ENCODE results near the gene PPP4R2. TPM values are rescaled to one million over a fixed set of nuclear protein-coding genes. Genes with fewer than 3 reads are reported as not detected.

PPP4R2 gene
- total and polyA plus RNA-seq, 12 donors, result 9.8 to 75.4 (median 47.9) TPM

DNA sequence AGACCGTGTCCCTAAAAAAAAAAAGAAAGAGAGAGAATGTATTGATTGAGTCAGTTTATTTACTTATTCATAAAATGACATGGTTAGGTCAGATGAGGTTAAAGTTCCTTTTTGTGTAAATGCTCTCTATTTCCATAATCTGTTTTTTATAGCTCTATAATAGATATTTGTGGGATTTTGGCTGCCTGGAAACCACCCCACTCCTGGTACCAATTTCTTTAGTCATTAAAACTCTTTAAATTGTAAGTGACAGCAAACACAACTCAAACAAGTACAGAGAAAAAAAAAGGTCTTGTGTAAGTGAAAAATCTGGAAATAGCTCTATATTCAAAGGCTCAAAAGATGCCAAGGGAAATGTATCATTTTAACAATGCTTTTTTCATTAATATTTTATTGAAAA lies 11.0 kb upstream of the PPP4R2 start:
- no peak for ATAC-seq
- H3K27me3 ChIP-seq, result no peaks in the 10 kb centered on the region
- no peak for DNase-seq
- no peak for TF ChIP-seq CTCF (IDR thresholded peaks at IDR 0.05)
- no peaks in the 10 kb centered on the region for H3K36me3 ChIP-seq
- H3K4me3 ChIP-seq, result no peak overlapping the region
- no peaks in the 10 kb centered on the region for H3K4me1 ChIP-seq
- peaks cover 0 to 17% (median 4%) of the 10 kb centered on the region in 11 donors for H3K9me3 ChIP-seq
- intact Hi-C loops (cut with DNase I), result no loop called here
- no peak overlapping the region for H3K27ac ChIP-seq
- WGBS, 2 donors, result 97 to 100% methylated on average over 1 of the region's 1 CpG

DNA sequence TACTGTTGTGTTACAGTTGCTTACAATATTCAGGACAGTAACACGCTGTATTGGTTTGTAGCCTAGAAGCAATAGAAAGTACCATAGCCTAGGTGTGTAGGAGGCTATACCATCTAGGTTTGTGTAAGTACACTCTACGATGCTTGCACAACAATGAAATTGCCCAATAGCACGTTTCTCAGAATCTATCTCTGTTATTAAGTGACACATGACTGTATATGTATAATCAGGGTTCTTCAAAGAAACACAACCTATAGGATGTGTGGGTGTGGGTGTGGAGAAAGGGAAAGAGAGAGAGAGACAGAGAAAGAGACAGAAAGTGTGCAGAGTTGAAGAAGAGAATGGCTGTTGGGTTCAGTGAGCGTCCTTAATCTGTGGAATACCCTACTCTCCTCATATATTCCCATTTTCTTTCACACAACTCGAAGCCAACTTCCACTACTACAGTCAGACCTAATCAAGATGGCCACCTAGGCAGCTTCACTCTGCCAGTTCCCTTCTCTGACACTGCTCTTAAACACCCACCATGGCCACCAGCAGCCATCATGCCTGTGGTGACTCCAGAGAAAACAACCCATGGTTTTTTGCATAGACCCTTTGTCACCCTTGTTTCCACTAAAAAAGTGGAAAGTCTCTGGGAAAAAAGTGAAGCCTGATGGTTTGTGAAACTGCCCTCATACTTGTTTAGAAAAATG lies 5.8 kb upstream of the PPP4R2 start:
- Histone ChIP-seq H3K27me3 (no peaks in the 10 kb centered on the region), H3K4me1 (no peaks in the 10 kb centered on the region), H3K27ac (no peak overlapping the region), H3K4me3 (no peak overlapping the region), H3K36me3 (no peaks in the 10 kb centered on the region), H3K9me3 (peaks cover 0 to 5% (median 0%) of the 10 kb centered on the region in 11 donors)
- TF ChIP-seq CTCF (IDR thresholded peaks at IDR 0.05), result no peak
- intact Hi-C loops (cut with DNase I), result loop anchor here in 4 of 10 donors (5.0 to 10.0 kb wide), 4 partner anchors 44 to 146 kb away; partner anchors contain the start of gene SHQ1 (in 1 of the 4)
- 85 to 91% methylated on average over 5 of the region's 5 CpGs for WGBS, 2 donors
- DNase-seq (no peak), ATAC-seq (no peak)

- intact Hi-C loops (cut with DNase I), result loop anchor here in 4 of 10 donors (5.0 to 10.0 kb wide), 4 partner anchors 44 to 147 kb away; partner anchors contain the start of gene SHQ1 (in 1 of the 4)
- DNase-seq, result no peak
- no peaks in the 10 kb centered on the region for H3K9me3 ChIP-seq
- no peak for TF ChIP-seq CTCF (IDR thresholded peaks at IDR 0.05)
- H3K27me3 ChIP-seq, result no peaks in the 10 kb centered on the region
- peaks cover 0 to 6% (median 4%) of the 10 kb centered on the region in 9 donors for H3K4me1 ChIP-seq
- no peaks in the 10 kb centered on the region for H3K36me3 ChIP-seq
- no peak for ATAC-seq
- 74 to 79% methylated on average over 2 of the region's 2 CpGs for WGBS, 2 donors
- no peak overlapping the region for H3K4me3 ChIP-seq
- no peak overlapping the region for H3K27ac ChIP-seq
Observed at GRCh38 chr3:72991522-72991921, 5.1 kb upstream of the PPP4R2 start.

GRCh38 chr3:72993391-72993790 lies 3.2 kb upstream of the PPP4R2 start:
- WGBS, 2 donors, result 73 to 75% methylated on average over 6 of the region's 6 CpGs
- TF ChIP-seq CTCF (IDR thresholded peaks at IDR 0.05), result no peak
- Histone ChIP-seq H3K4me3 (no peak overlapping the region), H3K9me3 (no peaks in the 10 kb centered on the region), H3K27ac (no peak overlapping the region), H3K27me3 (no peaks in the 10 kb centered on the region), H3K4me1 (peaks cover 0 to 16% (median 11%) of the 10 kb centered on the region in 9 donors), H3K36me3 (peaks cover 0 to 4% (median 0%) of the 10 kb centered on the region in 9 donors)
- intact Hi-C loops (cut with DNase I), result loop anchor here in 4 of 10 donors (5.0 to 10.0 kb wide), 4 partner anchors 46 to 149 kb away; partner anchors contain the start of gene SHQ1 (in 1 of the 4)
- no peak for ATAC-seq
- DNase-seq, result no peak
